GM12874 (cell line): ENCODE results near the gene MVD.

Experiments used
- TF ChIP-seq, protein P1 (sequence below): IDR thresholded peaks from 2 replicates; pipeline ENCODE4 v1.5.1; 2011; ENCODE audit warnings: low read depth, mild to moderate bottlenecking, control low read depth, low read length, moderate library complexity; ENCODE audit not compliant: insufficient read depth

MVD gene

GRCh38 chr16:88639231-88640038 lies 23.5 kb downstream of the MVD start:
- TF ChIP-seq, protein P1, sequence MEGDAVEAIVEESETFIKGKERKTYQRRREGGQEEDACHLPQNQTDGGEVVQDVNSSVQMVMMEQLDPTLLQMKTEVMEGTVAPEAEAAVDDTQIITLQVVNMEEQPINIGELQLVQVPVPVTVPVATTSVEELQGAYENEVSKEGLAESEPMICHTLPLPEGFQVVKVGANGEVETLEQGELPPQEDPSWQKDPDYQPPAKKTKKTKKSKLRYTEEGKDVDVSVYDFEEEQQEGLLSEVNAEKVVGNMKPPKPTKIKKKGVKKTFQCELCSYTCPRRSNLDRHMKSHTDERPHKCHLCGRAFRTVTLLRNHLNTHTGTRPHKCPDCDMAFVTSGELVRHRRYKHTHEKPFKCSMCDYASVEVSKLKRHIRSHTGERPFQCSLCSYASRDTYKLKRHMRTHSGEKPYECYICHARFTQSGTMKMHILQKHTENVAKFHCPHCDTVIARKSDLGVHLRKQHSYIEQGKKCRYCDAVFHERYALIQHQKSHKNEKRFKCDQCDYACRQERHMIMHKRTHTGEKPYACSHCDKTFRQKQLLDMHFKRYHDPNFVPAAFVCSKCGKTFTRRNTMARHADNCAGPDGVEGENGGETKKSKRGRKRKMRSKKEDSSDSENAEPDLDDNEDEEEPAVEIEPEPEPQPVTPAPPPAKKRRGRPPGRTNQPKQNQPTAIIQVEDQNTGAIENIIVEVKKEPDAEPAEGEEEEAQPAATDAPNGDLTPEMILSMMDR, result no peak

DNA sequence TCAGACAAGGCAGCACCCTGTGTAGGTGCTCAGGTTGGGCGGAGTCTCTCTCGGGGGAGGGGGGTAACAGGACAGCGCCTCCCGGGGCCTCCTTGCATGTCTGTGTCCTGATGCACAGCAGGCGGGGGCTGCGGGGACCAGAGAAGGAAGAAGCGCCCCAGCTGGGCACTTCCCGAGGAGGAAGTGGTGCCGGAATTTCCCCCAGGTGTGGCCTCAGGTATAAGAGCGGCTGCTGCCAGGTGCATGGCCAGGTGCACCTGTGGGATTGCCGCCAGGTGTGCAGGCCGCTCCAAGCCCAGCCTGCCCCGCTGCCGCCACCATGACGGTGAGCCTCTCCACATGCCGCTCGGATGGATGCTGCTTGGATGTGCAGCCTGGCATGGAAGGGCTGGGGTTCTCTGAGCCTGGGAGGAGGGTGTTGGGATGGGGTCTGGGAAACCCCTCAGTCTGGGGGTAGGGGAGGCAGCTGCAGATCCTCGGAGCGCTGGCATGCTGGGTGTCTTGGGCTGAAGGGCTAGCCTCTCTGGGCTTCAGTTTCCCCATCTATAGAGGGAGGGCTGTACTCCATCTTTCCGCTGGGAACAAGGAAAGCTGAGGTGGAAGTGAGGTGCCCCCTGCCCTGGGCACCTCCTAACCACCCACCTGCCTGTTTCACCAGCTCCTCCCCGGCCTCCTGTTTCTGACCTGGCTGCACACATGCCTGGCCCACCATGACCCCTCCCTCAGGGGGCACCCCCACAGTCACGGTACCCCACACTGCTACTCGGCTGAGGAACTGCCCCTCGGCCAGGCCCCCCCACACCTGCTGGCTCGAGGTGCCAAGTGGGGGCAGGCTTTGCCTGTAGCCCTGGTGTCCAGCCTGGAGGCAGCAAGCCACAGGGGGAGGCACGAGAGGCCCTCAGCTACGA lies 24.3 kb downstream of the MVD start, which contains the start of gene IL17C:
Gene IL17C (plus strand): TSS at position 250 of the 908 bp plus-strand sequence. CDS start 70 bp downstream, at position 320.
- TF ChIP-seq, protein P1, result no peak

GRCh38 chr16:88636488-88637265 lies 26.2 kb downstream of the MVD start:
- TF ChIP-seq, protein P1, result no peak

- TF ChIP-seq, protein P1, result no peak
Measured at GRCh38 chr16:88635671-88636319, 27.1 kb downstream of the MVD start.

GRCh38 chr16:88634994-88635670 lies 27.8 kb downstream of the MVD start:
- TF ChIP-seq, protein P1, result no peak

DNA sequence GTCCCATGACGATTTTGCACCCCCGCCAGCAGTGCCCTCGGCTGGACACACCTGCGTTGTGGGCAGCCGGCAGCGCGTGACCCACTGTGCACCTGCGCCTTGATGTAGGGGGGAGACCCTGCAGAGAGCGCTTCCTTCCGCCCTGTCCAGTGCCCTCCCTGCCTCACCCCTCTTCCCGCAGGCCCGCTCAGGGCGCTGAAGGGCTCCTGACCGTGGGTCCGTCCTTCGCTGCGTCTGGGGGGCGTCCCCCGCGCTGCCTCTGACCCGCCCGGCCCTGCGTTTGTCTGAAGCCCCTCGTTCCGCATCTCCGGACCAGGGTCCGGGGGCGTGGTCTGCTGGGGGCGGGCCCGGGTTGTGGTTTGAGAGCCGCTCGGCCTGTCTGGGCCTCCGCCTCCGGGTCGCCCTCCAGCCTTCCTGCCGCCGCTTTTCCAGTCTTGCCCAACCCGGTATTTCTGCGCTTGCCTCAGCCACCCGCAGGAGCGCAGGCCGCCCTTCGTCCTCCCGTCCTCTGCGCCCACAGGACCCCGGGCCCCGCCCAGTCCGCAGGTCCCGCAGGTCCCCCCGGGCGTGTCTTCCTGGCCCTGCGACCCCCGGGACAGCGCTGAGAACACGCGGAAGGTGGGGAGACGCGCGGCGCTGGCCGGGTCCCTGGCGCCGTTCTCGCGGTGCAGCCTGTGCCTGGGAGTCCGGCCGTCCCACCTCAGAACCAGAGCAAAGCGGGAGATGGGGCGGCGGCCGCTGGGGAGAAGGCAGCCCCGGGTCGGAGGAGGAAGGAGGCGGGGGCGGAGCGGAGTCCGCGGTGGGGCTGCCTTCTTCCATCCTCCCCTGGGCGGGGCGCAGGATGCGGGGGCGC lies 28.5 kb downstream of the MVD start:
- TF ChIP-seq, protein P1, result no peak
